ENCODE measurements around the gene KCNK1. TPM values are rescaled to one million over a fixed set of nuclear protein-coding genes. Genes with fewer than 3 reads are reported as not detected.

The KCNK1 gene
- total and polyA plus RNA-seq, 2 of the 8 experiments (the other 6 are each of a cell fraction or from before 2014, with no cell fraction given) = 11.9 to 16.5 TPM

- TF ChIP-seq CHD7 (IDR thresholded peaks at IDR 0.05; ENCODE audit: insufficient replicate concordance, low read length) (no peak), E2F6 (IDR thresholded peaks at IDR 0.05) (no peak), USF2 (IDR thresholded peaks at IDR 0.05; ENCODE audit: low read length) (no peak), FOSL1 (IDR thresholded peaks at IDR 0.05; ENCODE audit: insufficient read depth, low read depth, low read length) (no peak), BCL11A (IDR thresholded peaks at IDR 0.05; ENCODE audit: low read depth in 2 of 2, low read length in 2 of 2) (no peak), BRCA1 (IDR thresholded peaks at IDR 0.05; ENCODE audit: low read depth, low read length) (no peak), ZNF274 (IDR thresholded peaks at IDR 0.05; ENCODE audit: borderline replicate concordance, extremely low read depth, low read length) (no peak), POU5F1 (IDR thresholded peaks at IDR 0.05; ENCODE audit: low read depth, low read length) (no peak)
These were observed 43.6 kb downstream of the KCNK1 start (continued) for GRCh38 chr1:233657466-233657865.

Measured in H1 (cell line).